ENCODE results near the gene BICC1. TPM values are rescaled to one million over a fixed set of nuclear protein-coding genes. Genes with fewer than 3 reads are reported as not detected.

Gene BICC1
- total RNA-seq, 1 experiment from 2014 or later: not detected

- H3K27ac ChIP-seq (ENCODE audit: low read depth, low read length): no peak overlapping the region
- TF ChIP-seq CEBPB (IDR thresholded peaks at IDR 0.05; ENCODE audit: low read depth): no peak
- TF ChIP-seq ATF3 (IDR thresholded peaks at IDR 0.05): no peak
- no peak for TF ChIP-seq MAX (IDR thresholded peaks at IDR 0.05)
- no peak for TF ChIP-seq EGR1 (IDR thresholded peaks at IDR 0.05; ENCODE audit: low read depth)
- no peak for TF ChIP-seq POLR2A (IDR thresholded peaks at IDR 0.05; ENCODE audit: borderline replicate concordance, extremely low read depth, insufficient read depth, insufficient read length)
- no peak for TF ChIP-seq POLR2AphosphoS5 (IDR thresholded peaks at IDR 0.05; ENCODE audit: low read depth, low read length)
- TF ChIP-seq YY1 (IDR thresholded peaks at IDR 0.05; ENCODE audit: extremely low read depth, insufficient replicate concordance, low read depth, low read length): no peak
- TF ChIP-seq JUND (IDR thresholded peaks at IDR 0.05): no peak
- no peak for TF ChIP-seq ZBTB33 (IDR thresholded peaks at IDR 0.05; ENCODE audit: extremely low read depth, insufficient replicate concordance, low read length)
- TF ChIP-seq ZFX (IDR thresholded peaks at IDR 0.05): no peak
- TF ChIP-seq FOSL1 (IDR thresholded peaks at IDR 0.05; ENCODE audit: low read depth): no peak
- TF ChIP-seq EZH2 (IDR thresholded peaks at IDR 0.05): no peak
- TF ChIP-seq TCF7L2 (IDR thresholded peaks at IDR 0.05; ENCODE audit: borderline replicate concordance, extremely low read depth, insufficient read depth, insufficient read length): no peak
- no peak for TF ChIP-seq SIN3A (IDR thresholded peaks at IDR 0.05; ENCODE audit: low read depth)
Observed at GRCh38 chr10:58516671-58517070, 4.0 kb downstream of the BICC1 start.

More at GRCh38 chr10:58516671-58517070, 4.0 kb downstream of the BICC1 start:
- no peak overlapping the region for H3K4me2 ChIP-seq (ENCODE audit: low read length)
- no peak for ATAC-seq
- no peak overlapping the region for H3K4me3 ChIP-seq (replicated peaks in 1 of 2; ENCODE audit: low read depth in 1 of 2, low read length in 2 of 2)
- H4K20me1 ChIP-seq (ENCODE audit: insufficient read depth): no peaks in the 10 kb centered on the region
- no peaks in the 10 kb centered on the region for H3K4me1 ChIP-seq (ENCODE audit: control insufficient read depth in 1 of 2, insufficient read depth in 2 of 2, low read length in 2 of 2)
- intact Hi-C loops (cut with micrococcal nuclease): no loop called here
- peaks cover 11% of the 10 kb centered on the region for H3K27me3 ChIP-seq (ENCODE audit: insufficient read depth, low read length)
- H2AFZ ChIP-seq (ENCODE audit: low read depth, low read length, poor library complexity, severe bottlenecking): no peak overlapping the region
- no peaks in the 10 kb centered on the region for H3K79me2 ChIP-seq (ENCODE audit: insufficient read depth, low read length)
- H3K9me3 ChIP-seq (ENCODE audit: control insufficient read depth in 1 of 2, insufficient read depth in 1 of 2, low read depth in 1 of 2, low read length in 2 of 2): no peaks in the 10 kb centered on the region
- no peak for DNase-seq (ENCODE audit: low read depth, low spot score)
- no TSS peak for BruUV-seq (replicated peaks)
- POLR2A ChIA-PET: no interaction called here
- H3K9me2 ChIP-seq (ENCODE audit: insufficient read depth): no peaks in the 10 kb centered on the region
- H3K36me3 ChIP-seq (ENCODE audit: control insufficient read depth in 1 of 2, insufficient read depth in 2 of 2, low read length in 2 of 2): no peaks in the 10 kb centered on the region
- RAD21 ChIA-PET (ENCODE audit: low non-redundant PET in 1 of 2, low total read pairs in 2 of 2, uncharacterized antibody in 2 of 2, unreplicated experiment in 2 of 2): no interaction called here
- CTCF ChIA-PET: no interaction called here
- no peak overlapping the region for H3K9ac ChIP-seq (ENCODE audit: low read length)
